Stimulated activated CD4-positive, alpha-beta T cell treated with anti-CD3 and anti-CD28 coated beads, Interleukin-1b, Interleukin-23, amount 100 ng/mL, for 1 hour (primary cell): ENCODE data around the gene CNOT6.

Source experiments
- DNase-seq, 2 donors: peaks; one replicate each; pipeline ENCODE4 v3.0.0-alpha.2; 2020; ENCODE audit warnings: low read depth in 2 of 2

Gene CNOT6

DNA sequence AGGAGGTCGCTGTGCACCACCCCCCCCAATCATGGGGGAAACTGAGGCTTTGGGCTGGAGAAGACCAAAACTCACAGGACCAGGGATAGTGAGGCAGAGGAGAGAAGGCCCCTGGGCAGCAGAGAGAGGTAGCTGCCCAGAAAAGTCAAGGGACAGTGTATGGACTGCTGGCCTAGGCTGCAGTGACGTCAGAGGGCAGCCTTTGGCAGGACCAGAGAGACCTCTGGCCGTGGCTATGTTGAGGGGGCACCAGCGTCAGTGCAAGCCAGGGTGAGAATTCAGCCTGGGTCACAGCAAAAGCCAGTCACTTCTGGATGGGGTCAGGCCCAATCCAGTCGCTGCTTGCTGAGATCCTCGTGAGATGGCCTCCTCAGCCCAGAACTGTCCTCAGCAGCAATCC lies 128.7 kb downstream of the CNOT6 start:
- DNase-seq = no peak

GRCh38 chr5:180623411-180623834 lies 129.2 kb downstream of the CNOT6 start:
- DNase-seq = no peak

DNA sequence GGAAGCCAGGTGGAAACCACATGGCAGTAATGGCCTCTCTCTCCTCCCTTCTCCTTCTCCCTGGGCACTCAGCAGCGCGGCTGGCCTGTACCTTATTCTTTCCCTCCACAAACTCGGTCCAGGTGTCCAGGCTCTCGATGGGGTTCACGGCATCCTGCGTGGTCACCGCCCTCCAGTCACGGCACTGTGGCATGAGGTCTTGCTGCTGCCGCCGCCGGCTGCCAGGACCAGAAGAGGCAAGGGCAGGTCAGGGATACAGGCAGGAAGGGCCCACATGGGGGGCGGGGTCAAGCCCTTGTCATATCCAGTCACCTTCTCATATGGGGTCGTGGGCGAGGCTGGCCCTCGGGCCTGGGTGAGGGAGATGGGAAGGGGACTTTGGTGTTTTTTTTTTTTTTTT lies 129.7 kb downstream of the CNOT6 start:
- DNase-seq = no peak

- DNase-seq = no peak
Observed at GRCh38 chr5:180624587-180624986, 130.4 kb downstream of the CNOT6 start.

- DNase-seq = no peak
Observed at GRCh38 chr5:180625125-180625790, 131.1 kb downstream of the CNOT6 start.

DNA sequence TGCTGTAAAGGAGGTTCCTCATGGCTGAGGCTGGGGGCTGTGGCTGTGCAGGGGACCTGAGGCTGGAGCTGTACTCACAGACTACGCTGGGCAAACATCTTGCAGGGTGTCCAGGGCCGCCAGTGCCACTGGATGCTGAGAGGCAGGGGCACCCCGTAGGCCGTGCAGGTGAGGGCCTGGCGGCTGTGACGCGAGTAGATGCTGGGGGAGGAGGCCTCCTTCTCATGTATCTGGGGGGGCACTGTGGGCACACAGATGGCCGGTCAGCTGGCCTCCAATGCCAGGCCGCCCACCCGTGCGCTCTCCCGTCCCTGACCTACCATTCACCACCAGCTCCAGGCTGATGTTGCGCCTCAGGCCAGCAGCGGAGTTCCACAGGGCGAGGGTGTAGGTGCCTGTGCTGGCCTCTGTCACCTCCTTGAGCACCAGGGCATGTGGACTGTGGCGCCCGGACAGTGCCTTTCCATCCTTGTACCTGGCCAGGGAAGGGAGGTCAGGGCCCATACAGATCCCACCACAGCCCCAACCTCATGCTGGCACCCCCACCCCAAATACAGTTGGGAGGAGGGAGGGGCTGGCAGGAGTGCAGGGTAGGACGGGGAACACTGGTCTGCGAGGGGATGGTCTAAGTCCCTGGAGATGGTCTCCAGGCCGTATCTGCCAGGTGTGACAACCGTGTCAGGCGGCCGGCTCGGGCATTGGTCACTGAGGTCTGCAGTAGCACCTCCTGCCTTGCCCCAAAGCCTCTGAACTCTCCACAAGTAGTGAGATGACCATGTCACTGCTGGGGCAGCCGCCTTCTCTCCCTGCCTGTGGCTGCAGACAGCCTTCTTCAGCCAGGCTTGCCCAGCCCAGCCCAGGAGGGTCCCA lies 131.8 kb downstream of the CNOT6 start:
- DNase-seq = no peak

DNA sequence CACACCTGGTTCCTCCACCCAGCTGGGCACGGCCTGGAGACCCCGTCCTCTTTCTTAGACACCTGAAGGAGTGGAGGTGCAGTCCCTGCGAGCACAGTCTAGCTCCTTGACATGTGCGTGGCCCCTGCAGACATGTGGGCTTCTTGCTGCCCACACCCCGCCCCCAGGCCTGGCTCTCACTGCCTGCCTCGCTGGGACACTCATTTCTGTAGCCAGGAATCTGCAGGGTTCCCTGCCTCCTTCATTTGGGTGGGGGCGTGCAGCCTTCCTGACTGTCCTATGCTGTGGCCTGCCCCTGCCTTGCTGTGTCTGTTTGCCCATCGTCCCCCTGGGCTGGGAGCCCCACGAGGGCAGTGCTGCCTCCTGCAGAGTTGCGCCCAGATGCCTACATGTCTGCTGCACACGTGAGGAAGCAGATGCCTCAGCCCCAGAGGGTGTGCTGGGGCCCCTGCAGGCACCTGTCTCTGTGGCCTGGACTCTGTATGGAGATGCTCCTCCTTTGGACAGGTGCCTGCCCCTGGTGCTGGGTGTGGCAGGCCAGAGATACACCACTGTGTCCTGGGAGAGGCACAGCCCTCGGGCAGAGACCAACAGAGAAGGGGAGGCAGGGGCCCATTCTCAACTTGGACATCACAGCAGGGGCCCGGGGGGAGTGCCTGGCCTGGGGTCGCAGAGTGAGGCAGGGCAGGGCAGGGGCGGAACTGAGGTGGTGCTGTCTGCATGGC lies 132.6 kb downstream of the CNOT6 start:
- no peak for DNase-seq

GRCh38 chr5:180627386-180628120 lies 133.4 kb downstream of the CNOT6 start:
- DNase-seq = no peak
